Measurements from ENCODE around the gene AICDA. TPM values are rescaled to one million over a fixed set of nuclear protein-coding genes. Genes with fewer than 3 reads are reported as not detected.

The AICDA gene
- total RNA-seq, 4 donors from 2014 or later = not detected

DNA sequence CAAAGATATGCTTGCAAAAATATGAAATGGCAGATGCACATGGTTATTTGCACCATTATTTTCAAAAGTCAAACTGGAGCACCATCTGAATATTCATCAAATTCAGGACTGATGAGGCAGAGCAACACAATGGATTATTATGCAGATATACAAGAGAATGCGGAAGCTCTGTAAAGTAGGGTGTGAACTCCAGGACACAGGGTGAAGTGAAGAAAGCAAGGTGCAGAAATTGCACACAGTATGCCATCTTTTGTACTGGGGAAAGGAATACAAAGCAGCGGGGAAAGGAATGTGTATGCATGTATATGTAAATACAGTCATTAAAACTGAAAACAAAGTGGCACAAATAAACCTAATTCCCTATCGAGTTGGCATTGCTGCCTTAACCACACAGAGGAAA, 49.3 kb downstream of the AICDA start:
- Histone ChIP-seq H3K4me1 (no peaks in the 10 kb centered on the region), H3K4me3 (no peak overlapping the region), H3K9me3 (peaks cover 0 to 29% (median 0%) of the 10 kb centered on the region in 3 donors), H3K27me3 (no peaks in the 10 kb centered on the region), H3K27ac (no peak overlapping the region), H3K36me3 (no peaks in the 10 kb centered on the region)
- ATAC-seq = no peak
- 48 to 80% methylated on average over 3 of the region's 3 CpGs for WGBS, 2 donors (ENCODE audit: low coverage in 1 of 2)
- TF ChIP-seq POLR2A (IDR thresholded peaks at IDR 0.05) = no peak
- TF ChIP-seq EP300 (IDR thresholded peaks at IDR 0.05) = no peak
- no peak for TF ChIP-seq POLR2AphosphoS5 (IDR thresholded peaks at IDR 0.05)
- TF ChIP-seq CTCF (IDR thresholded peaks at IDR 0.05) = no peak

DNA sequence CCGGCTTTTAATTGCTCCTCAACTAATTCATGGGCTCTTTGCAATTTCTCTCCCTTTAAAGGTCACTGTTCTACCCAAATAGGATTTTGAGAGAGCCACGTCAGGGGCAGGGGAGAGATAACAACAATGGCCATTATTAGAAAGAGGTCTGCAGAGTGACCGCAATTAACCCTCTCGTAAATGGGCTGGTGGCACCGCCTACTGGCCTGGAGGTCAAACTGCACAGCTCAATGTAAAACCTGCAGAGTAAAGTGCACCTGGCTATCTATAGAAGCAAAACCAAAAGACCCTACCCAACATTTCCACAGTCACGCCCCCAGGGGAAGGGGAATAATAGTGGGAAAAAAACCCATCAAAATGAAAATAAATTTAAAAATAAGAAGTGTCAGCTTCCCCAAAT, 50.3 kb downstream of the AICDA start:
- peaks cover 0 to 19% (median 0%) of the 10 kb centered on the region in 3 donors for H3K9me3 ChIP-seq
- H3K27me3 ChIP-seq = no peaks in the 10 kb centered on the region
- H3K27ac ChIP-seq = no peak overlapping the region
- no peak for ATAC-seq
- no peak overlapping the region for H3K4me3 ChIP-seq
- no peaks in the 10 kb centered on the region for H3K4me1 ChIP-seq
- TF ChIP-seq EP300 (IDR thresholded peaks at IDR 0.05) (no peak), POLR2AphosphoS5 (IDR thresholded peaks at IDR 0.05) (no peak), POLR2A (IDR thresholded peaks at IDR 0.05) (no peak), CTCF (IDR thresholded peaks at IDR 0.05) (no peak)
- no peaks in the 10 kb centered on the region for H3K36me3 ChIP-seq
- 94 to 96% methylated on average over 6 of the region's 6 CpGs for WGBS, 2 donors (ENCODE audit: low coverage in 1 of 2)

- Histone ChIP-seq H3K4me1 (no peaks in the 10 kb centered on the region), H3K36me3 (no peaks in the 10 kb centered on the region), H3K4me3 (no peak overlapping the region), H3K9me3 (peaks cover 0 to 16% (median 0%) of the 10 kb centered on the region in 3 donors), H3K27ac (no peak overlapping the region), H3K27me3 (no peaks in the 10 kb centered on the region)
- ATAC-seq = no peak
- 29 to 88% methylated on average over 4 of the region's 4 CpGs for WGBS, 2 donors (ENCODE audit: low coverage in 1 of 2)
- TF ChIP-seq EP300 (IDR thresholded peaks at IDR 0.05) (no peak), POLR2A (IDR thresholded peaks at IDR 0.05) (no peak), POLR2AphosphoS5 (IDR thresholded peaks at IDR 0.05) (no peak), CTCF (IDR thresholded peaks at IDR 0.05) (no peak)
These were observed 51.6 kb downstream of the AICDA start for GRCh38 chr12:8561011-8561410.

DNA sequence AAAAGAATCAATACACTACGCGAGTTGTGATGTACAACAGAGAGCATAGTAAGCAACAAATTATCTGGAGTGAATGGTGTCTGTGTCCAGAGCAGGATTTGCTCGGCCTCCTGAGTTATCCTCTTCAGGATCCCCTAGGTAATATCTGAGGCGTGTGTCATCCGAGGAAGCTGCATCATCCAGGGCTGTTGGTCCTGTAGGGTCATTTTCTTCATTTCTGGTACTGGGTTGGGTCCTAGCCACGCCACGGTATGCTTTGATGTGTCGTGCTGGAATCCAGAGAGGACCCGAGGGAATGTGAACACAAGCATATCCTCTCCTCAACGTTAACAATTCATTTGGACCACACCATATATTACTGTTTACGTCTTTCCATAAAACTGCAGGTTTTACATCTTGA, 53.0 kb downstream of the AICDA start:
- Histone ChIP-seq H3K36me3 (no peaks in the 10 kb centered on the region), H3K4me3 (no peak overlapping the region), H3K27ac (no peak overlapping the region), H3K27me3 (no peaks in the 10 kb centered on the region), H3K4me1 (no peaks in the 10 kb centered on the region), H3K9me3 (peaks cover 0 to 16% (median 0%) of the 10 kb centered on the region in 3 donors)
- no peak for ATAC-seq
- TF ChIP-seq CTCF (IDR thresholded peaks at IDR 0.05) (no peak), POLR2A (IDR thresholded peaks at IDR 0.05) (no peak), EP300 (IDR thresholded peaks at IDR 0.05) (no peak), POLR2AphosphoS5 (IDR thresholded peaks at IDR 0.05) (no peak)
- WGBS, 2 donors (ENCODE audit: low coverage in 1 of 2) = 69 to 73% methylated on average over 11 of the region's 11 CpGs

- no peaks in the 10 kb centered on the region for H3K36me3 ChIP-seq
- no peak for TF ChIP-seq EP300 (IDR thresholded peaks at IDR 0.05)
- TF ChIP-seq POLR2AphosphoS5 (IDR thresholded peaks at IDR 0.05) = no peak
- TF ChIP-seq POLR2A (IDR thresholded peaks at IDR 0.05) = no peak
- no peak for TF ChIP-seq CTCF (IDR thresholded peaks at IDR 0.05)
- H3K4me1 ChIP-seq = no peaks in the 10 kb centered on the region
- H3K9me3 ChIP-seq = no peaks in the 10 kb centered on the region
- H3K27me3 ChIP-seq = no peaks in the 10 kb centered on the region
- no peak for ATAC-seq
- no peak overlapping the region for H3K27ac ChIP-seq
- no peak overlapping the region for H3K4me3 ChIP-seq
- WGBS, 2 donors (ENCODE audit: low coverage in 1 of 2) = 49 to 83% methylated on average over 1 to 2 of the region's 2 CpGs
These were observed 56.0 kb downstream of the AICDA start for GRCh38 chr12:8556531-8557097.

All from gastroesophageal sphincter (tissue), 4 donors.